ENCODE measurements around the gene CCDC9B.

The CCDC9B gene

DNA sequence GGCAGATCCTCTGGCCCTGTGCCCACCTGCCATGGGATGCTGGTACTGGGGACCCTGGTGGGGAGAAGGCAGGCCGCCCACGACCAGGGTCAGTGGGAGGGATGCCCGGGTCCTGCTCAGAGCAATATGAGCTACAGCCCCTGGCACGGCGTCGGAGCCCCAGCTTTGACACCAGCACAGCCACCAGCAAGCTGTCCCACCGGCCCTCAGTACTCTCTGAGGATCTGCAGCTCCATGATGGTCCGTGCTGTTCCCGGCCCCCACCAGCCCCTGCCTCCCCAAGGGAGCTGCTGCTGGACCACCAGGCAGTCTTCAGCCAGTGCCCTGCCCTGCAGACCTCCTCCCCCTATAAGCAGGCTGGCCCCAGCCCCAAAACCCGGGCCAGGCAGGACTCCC, 28.7 kb upstream of the CCDC9B start:
- Histone ChIP-seq H4K8ac (ENCODE audit: low read depth, low read length) (no peak overlapping the region), H3K23ac (ENCODE audit: low read length) (no peak overlapping the region), H4K12ac (ENCODE audit: low read depth, low read length) (no peak overlapping the region), H3K4me3 (ENCODE audit: low read depth, low read length) (no peak overlapping the region), H2AK5ac (ENCODE audit: low read length) (no peak overlapping the region), H3K36me3 (ENCODE audit: control insufficient read depth in 1 of 2, insufficient read depth in 2 of 2, low read length in 2 of 2) (no peaks in the 10 kb centered on the region), H2BK120ac (ENCODE audit: insufficient read depth, low read length, poor library complexity) (no peak overlapping the region), H3K4ac (ENCODE audit: low read depth, low read length) (no peak overlapping the region), H3K4me2 (ENCODE audit: low read length) (no peak overlapping the region), H3K79me2 (ENCODE audit: control insufficient read depth, insufficient read depth, low read length, poor library complexity) (no peaks in the 10 kb centered on the region), H2BK5ac (ENCODE audit: low read depth, low read length, poor library complexity) (no peak overlapping the region), H3K18ac (ENCODE audit: low read length) (no peak overlapping the region), H2AFZ (ENCODE audit: insufficient read depth, low read length, poor library complexity) (no peak overlapping the region), H3K27me3 (ENCODE audit: insufficient read depth, low read length) (peaks cover 2% of the 10 kb centered on the region), H3K4me1 (ENCODE audit: control insufficient read depth in 1 of 2, insufficient read depth in 2 of 2, low read length in 2 of 2) (peaks cover 8 to 9% of the 10 kb centered on the region in 2 experiments), H3K14ac (ENCODE audit: low read length) (no peak overlapping the region), H3K79me1 (ENCODE audit: low read length) (peaks cover 3% of the 10 kb centered on the region), H3K27ac (ENCODE audit: low read depth, low read length) (no peak overlapping the region), H3K9ac (ENCODE audit: low read length) (no peak overlapping the region), H2BK12ac (ENCODE audit: low read length) (no peak overlapping the region), H3K9me3 (ENCODE audit: insufficient read depth, low read depth, low read length) (peaks cover 4% of the 10 kb centered on the region), H4K91ac (ENCODE audit: low read depth, low read length) (no peak overlapping the region)
- WGBS (ENCODE audit: extremely low coverage, insufficient coverage, insufficient read length), result no CpG with 5 or more reads among the region's 10 CpGs
- DNase-seq, result no peak

- no peak overlapping the region for H3K4me3 ChIP-seq (ENCODE audit: low read depth, low read length)
- no peak overlapping the region for H4K8ac ChIP-seq (ENCODE audit: low read depth, low read length)
- peaks cover 8 to 9% of the 10 kb centered on the region in 2 experiments for H3K4me1 ChIP-seq (ENCODE audit: control insufficient read depth in 1 of 2, insufficient read depth in 2 of 2, low read length in 2 of 2)
- H2AK5ac ChIP-seq (ENCODE audit: low read length), result no peak overlapping the region
- H3K18ac ChIP-seq (ENCODE audit: low read length), result no peak overlapping the region
- H2BK120ac ChIP-seq (ENCODE audit: insufficient read depth, low read length, poor library complexity), result no peak overlapping the region
- no peak overlapping the region for H4K12ac ChIP-seq (ENCODE audit: low read depth, low read length)
- H2BK12ac ChIP-seq (ENCODE audit: low read length), result no peak overlapping the region
- peaks cover 3% of the 10 kb centered on the region for H3K79me1 ChIP-seq (ENCODE audit: low read length)
- H3K4ac ChIP-seq (ENCODE audit: low read depth, low read length), result no peak overlapping the region
- H3K27me3 ChIP-seq (ENCODE audit: insufficient read depth, low read length), result peaks cover 2% of the 10 kb centered on the region
- no peaks in the 10 kb centered on the region for H3K36me3 ChIP-seq (ENCODE audit: control insufficient read depth in 1 of 2, insufficient read depth in 2 of 2, low read length in 2 of 2)
- no peak for DNase-seq
- H3K79me2 ChIP-seq (ENCODE audit: control insufficient read depth, insufficient read depth, low read length, poor library complexity), result no peaks in the 10 kb centered on the region
- no peak overlapping the region for H3K23ac ChIP-seq (ENCODE audit: low read length)
- H3K9ac ChIP-seq (ENCODE audit: low read length), result no peak overlapping the region
- H2AFZ ChIP-seq (ENCODE audit: insufficient read depth, low read length, poor library complexity), result no peak overlapping the region
- H3K14ac ChIP-seq (ENCODE audit: low read length), result no peak overlapping the region
- H3K9me3 ChIP-seq (ENCODE audit: insufficient read depth, low read depth, low read length), result peaks cover 4% of the 10 kb centered on the region
- H3K27ac ChIP-seq (ENCODE audit: low read depth, low read length), result no peak overlapping the region
- no CpG with 5 or more reads among the region's 24 CpGs for WGBS (ENCODE audit: extremely low coverage, insufficient coverage, insufficient read length)
- no peak overlapping the region for H4K91ac ChIP-seq (ENCODE audit: low read depth, low read length)
- H2BK5ac ChIP-seq (ENCODE audit: low read depth, low read length, poor library complexity), result no peak overlapping the region
- H3K4me2 ChIP-seq (ENCODE audit: low read length), result no peak overlapping the region
These were observed 28.2 kb upstream of the CCDC9B start for GRCh38 chr15:40368719-40369473.

DNA sequence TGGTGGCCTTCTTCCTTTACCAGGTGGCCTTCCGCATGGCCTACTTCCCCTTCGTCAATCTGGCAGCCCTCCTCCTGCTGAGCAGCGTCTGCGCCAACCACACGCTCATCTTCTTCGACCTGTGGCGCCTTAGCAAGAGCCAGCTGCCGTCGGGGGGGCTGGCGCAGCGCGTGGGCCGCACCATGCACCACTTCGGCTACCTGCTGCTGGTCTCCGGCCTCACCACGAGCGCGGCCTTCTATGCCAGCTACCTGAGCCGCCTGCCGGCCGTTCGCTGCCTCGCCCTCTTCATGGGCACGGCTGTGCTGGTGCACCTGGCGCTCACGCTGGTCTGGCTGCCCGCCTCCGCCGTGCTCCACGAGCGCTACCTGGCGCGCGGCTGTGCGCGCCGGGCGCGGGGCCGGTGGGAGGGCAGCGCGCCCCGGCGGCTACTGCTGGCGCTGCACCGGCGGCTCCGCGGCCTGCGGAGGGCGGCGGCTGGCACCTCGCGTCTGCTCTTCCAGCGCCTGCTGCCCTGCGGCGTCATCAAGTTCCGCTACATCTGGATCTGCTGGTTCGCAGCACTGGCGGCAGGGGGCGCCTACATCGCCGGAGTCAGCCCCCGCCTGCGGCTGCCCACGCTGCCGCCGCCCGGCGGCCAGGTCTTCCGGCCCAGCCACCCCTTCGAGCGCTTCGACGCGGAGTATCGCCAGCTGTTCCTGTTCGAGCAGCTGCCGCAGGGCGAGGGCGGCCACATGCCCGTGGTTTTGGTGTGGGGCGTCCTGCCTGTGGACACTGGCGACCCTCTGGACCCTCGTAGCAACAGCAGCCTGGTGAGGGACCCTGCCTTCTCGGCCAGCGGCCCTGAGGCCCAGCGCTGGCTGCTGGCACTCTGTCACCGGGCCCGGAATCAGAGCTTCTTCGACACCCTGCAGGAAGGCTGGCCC, 27.2 kb upstream of the CCDC9B start:
- Histone ChIP-seq H3K4me2 (ENCODE audit: low read length) (peak overlapping the region; percentile 53), H2BK5ac (ENCODE audit: low read depth, low read length, poor library complexity) (no peak overlapping the region), H3K23ac (ENCODE audit: low read length) (no peak overlapping the region), H3K4me1 (ENCODE audit: control insufficient read depth in 1 of 2, insufficient read depth in 2 of 2, low read length in 2 of 2) (peaks cover 8 to 9% of the 10 kb centered on the region in 2 experiments), H3K14ac (ENCODE audit: low read length) (no peak overlapping the region), H3K4me3 (ENCODE audit: low read depth, low read length) (peak overlapping the region; percentile 11), H2AFZ (ENCODE audit: insufficient read depth, low read length, poor library complexity) (peak overlapping the region; percentile 74), H3K79me2 (ENCODE audit: control insufficient read depth, insufficient read depth, low read length, poor library complexity) (no peaks in the 10 kb centered on the region), H4K12ac (ENCODE audit: low read depth, low read length) (peak overlapping the region; percentile 59), H3K27ac (ENCODE audit: low read depth, low read length) (no peak overlapping the region), H3K36me3 (ENCODE audit: control insufficient read depth in 1 of 2, insufficient read depth in 2 of 2, low read length in 2 of 2) (no peaks in the 10 kb centered on the region), H3K79me1 (ENCODE audit: low read length) (peaks cover 3% of the 10 kb centered on the region), H4K8ac (ENCODE audit: low read depth, low read length) (peak overlapping the region; percentile 59), H2BK12ac (ENCODE audit: low read length) (peak overlapping the region; percentile 30), H4K91ac (ENCODE audit: low read depth, low read length) (no peak overlapping the region), H3K9ac (ENCODE audit: low read length) (no peak overlapping the region), H2BK120ac (ENCODE audit: insufficient read depth, low read length, poor library complexity) (no peak overlapping the region), H3K9me3 (ENCODE audit: insufficient read depth, low read depth, low read length) (peaks cover 4% of the 10 kb centered on the region), H2AK5ac (ENCODE audit: low read length) (no peak overlapping the region), H3K27me3 (ENCODE audit: insufficient read depth, low read length) (peaks cover 2% of the 10 kb centered on the region), H3K4ac (ENCODE audit: low read depth, low read length) (no peak overlapping the region), H3K18ac (ENCODE audit: low read length) (peak overlapping the region; percentile 59)
- DNase-seq, result peak; percentile 84 to 93
- no CpG with 5 or more reads among the region's 91 CpGs for WGBS (ENCODE audit: extremely low coverage, insufficient coverage, insufficient read length)

DNA sequence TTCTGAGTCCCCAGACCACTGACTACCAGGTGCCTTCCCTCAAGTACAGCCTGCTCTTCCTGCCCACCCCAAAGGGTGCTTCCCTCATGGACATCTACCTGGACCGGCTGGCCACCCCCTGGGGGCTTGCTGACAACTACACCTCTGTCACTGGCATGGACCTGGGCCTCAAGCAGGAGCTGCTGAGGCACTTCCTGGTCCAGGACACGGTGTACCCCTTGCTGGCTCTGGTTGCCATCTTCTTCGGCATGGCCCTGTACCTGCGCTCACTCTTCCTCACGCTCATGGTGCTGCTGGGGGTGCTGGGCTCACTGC, 26.6 kb upstream of the CCDC9B start:
- Histone ChIP-seq H2BK12ac (ENCODE audit: low read length) (no peak overlapping the region), H2AK5ac (ENCODE audit: low read length) (no peak overlapping the region), H3K23ac (ENCODE audit: low read length) (no peak overlapping the region), H4K8ac (ENCODE audit: low read depth, low read length) (no peak overlapping the region), H3K27ac (ENCODE audit: low read depth, low read length) (no peak overlapping the region), H4K12ac (ENCODE audit: low read depth, low read length) (no peak overlapping the region), H3K4me2 (ENCODE audit: low read length) (no peak overlapping the region), H4K91ac (ENCODE audit: low read depth, low read length) (no peak overlapping the region), H2BK5ac (ENCODE audit: low read depth, low read length, poor library complexity) (no peak overlapping the region), H3K4ac (ENCODE audit: low read depth, low read length) (no peak overlapping the region), H3K14ac (ENCODE audit: low read length) (no peak overlapping the region), H3K9me3 (ENCODE audit: insufficient read depth, low read depth, low read length) (peaks cover 4% of the 10 kb centered on the region), H3K18ac (ENCODE audit: low read length) (no peak overlapping the region), H2BK120ac (ENCODE audit: insufficient read depth, low read length, poor library complexity) (no peak overlapping the region), H3K79me1 (ENCODE audit: low read length) (peaks cover 3% of the 10 kb centered on the region), H3K4me3 (ENCODE audit: low read depth, low read length) (no peak overlapping the region), H3K36me3 (ENCODE audit: control insufficient read depth in 1 of 2, insufficient read depth in 2 of 2, low read length in 2 of 2) (no peaks in the 10 kb centered on the region), H3K27me3 (ENCODE audit: insufficient read depth, low read length) (peaks cover 2% of the 10 kb centered on the region), H3K4me1 (ENCODE audit: control insufficient read depth in 1 of 2, insufficient read depth in 2 of 2, low read length in 2 of 2) (peaks cover 8 to 9% of the 10 kb centered on the region in 2 experiments), H2AFZ (ENCODE audit: insufficient read depth, low read length, poor library complexity) (no peak overlapping the region), H3K79me2 (ENCODE audit: control insufficient read depth, insufficient read depth, low read length, poor library complexity) (no peaks in the 10 kb centered on the region), H3K9ac (ENCODE audit: low read length) (no peak overlapping the region)
- DNase-seq, result no peak
- no CpG with 5 or more reads among the region's 5 CpGs for WGBS (ENCODE audit: extremely low coverage, insufficient coverage, insufficient read length)

All from trophoblast cell (in vitro differentiated cells and primary cell).